OCI-LY1 (cell line): Measurements from ENCODE around the gene OPN4.

Experiments used
- CTCF ChIP-seq: fragments of 200-600 bp; sonication (generic), shearing (Covaris generic); IDR thresholded peaks from 2 replicates; pipeline ENCODE4 v1.5.1; 2017; ENCODE audit warnings: mild to moderate bottlenecking, antibody characterized with exemption, low read length, moderate library complexity, mixed read lengths
- EZH2 ChIP-seq: fragments of 200-600 bp; sonication (generic), shearing (Covaris generic); IDR thresholded peaks from 2 replicates; pipeline ENCODE4 v1.8.0; 2017; ENCODE audit warnings: borderline replicate concordance, mixed run types, mild to moderate bottlenecking, antibody characterized with exemption, low read length, moderate library complexity, mixed read lengths

GRCh38 chr10:86712317-86712707 is 58.0 kb downstream of the OPN4 start:
- TF ChIP-seq EZH2 (no peak), CTCF (no peak)
